Thoracic aorta (tissue), 2 donors: ENCODE measurements around the gene FRMD3. TPM values are rescaled to one million over a fixed set of nuclear protein-coding genes. Genes with fewer than 3 reads are reported as not detected.

Experiments used
- ATAC-seq: fragments of 150-250 bp; one replicate; pipeline ENCODE4 v1.8.0; 2017; ENCODE audit warnings: low read depth; ENCODE audit not compliant: insufficient number of reproducible peaks, low FRiP score
- DNase-seq: peaks from one replicate; pipeline ENCODE4 v3.0.0-alpha.2; 2020; ENCODE audit warnings: low spot score
- H3K27ac ChIP-seq, 2 donors: fragments of 200-600 bp; sonication (generic); 1 replicate in 1 of 2; 2 replicates in 1 of 2; pipeline ENCODE4 v1.5.1; 2016; ENCODE audit warnings: mild to moderate bottlenecking in 2 of 2, moderate library complexity in 2 of 2
- H3K27me3 ChIP-seq: fragments of 200-600 bp; sonication (generic); replicated peaks from 2 replicates; pipeline ENCODE4 v1.6.0; 2016; ENCODE audit warnings: mild to moderate bottlenecking; ENCODE audit not compliant: insufficient read depth
- H3K36me3 ChIP-seq: fragments of 200-600 bp; sonication (generic); one replicate; pipeline ENCODE4 v1.5.1; 2016
- H3K4me1 ChIP-seq, 2 donors: fragments of 200-600 bp; sonication (generic); 1 replicate in 1 of 2; 2 replicates in 1 of 2; pipeline versions ENCODE4 v1.5.1 to v1.6.0; 2016; ENCODE audit warnings: low read depth in 2 of 2, mild to moderate bottlenecking in 1 of 2; ENCODE audit not compliant: control insufficient read depth in 1 of 2
- H3K4me3 ChIP-seq: fragments of 200-600 bp; sonication (generic); 2 replicates; pipeline ENCODE4 v1.5.1; 2016; ENCODE audit warnings: mild to moderate bottlenecking
- H3K9me3 ChIP-seq: fragments of 200-600 bp; sonication (generic); 2 replicates; pipeline ENCODE4 v1.5.1; 2016
- total RNA-seq, 2 donors: library from RNA; depleted of rRNA; stranded (reverse); fragments of >200 nt; gene quantifications; one replicate each; pipeline versions ENCODE4 v1.1.0 to v1.2.3, GENCODE V29; 2016
- TF ChIP-seq, protein P1 (sequence below): fragments of 200-600 bp; sonication (generic); IDR thresholded peaks from one replicate; pipeline ENCODE4 v1.5.1; 2019; ENCODE audit warnings: antibody characterized with exemption

FRMD3 gene
- total RNA-seq, 2 donors from 2014 or later = 5.2 to 6.2 TPM

DNA sequence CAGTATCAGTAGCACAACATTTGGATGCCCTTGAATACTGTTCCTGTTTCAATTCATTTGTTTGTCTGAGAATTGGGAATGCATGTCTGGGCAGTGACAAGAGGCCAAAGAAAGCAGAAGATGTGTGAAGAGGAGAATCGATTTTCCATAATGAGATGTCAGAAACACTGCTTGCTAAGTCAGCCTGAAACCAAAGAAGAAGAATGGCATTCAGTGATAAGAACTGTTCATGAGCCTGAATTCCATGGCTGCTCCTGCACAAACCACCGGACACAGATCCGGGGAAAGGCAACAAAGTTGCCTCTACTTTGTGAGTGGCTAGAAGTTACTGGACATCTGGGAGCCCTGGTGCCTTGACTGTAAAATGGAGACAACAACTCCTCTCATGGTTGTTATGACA lies 268.1 kb downstream of the FRMD3 start:
- no peaks in the 10 kb centered on the region for H3K36me3 ChIP-seq
- no peak overlapping the region for H3K27ac ChIP-seq
- no peak for DNase-seq
- peaks cover 8 to 13% of the 10 kb centered on the region in 2 donors for H3K4me1 ChIP-seq
- H3K4me3 ChIP-seq = no peak overlapping the region
- no peaks in the 10 kb centered on the region for H3K27me3 ChIP-seq
- ATAC-seq = no peak
- H3K9me3 ChIP-seq = no peaks in the 10 kb centered on the region
- TF ChIP-seq, protein P1, sequence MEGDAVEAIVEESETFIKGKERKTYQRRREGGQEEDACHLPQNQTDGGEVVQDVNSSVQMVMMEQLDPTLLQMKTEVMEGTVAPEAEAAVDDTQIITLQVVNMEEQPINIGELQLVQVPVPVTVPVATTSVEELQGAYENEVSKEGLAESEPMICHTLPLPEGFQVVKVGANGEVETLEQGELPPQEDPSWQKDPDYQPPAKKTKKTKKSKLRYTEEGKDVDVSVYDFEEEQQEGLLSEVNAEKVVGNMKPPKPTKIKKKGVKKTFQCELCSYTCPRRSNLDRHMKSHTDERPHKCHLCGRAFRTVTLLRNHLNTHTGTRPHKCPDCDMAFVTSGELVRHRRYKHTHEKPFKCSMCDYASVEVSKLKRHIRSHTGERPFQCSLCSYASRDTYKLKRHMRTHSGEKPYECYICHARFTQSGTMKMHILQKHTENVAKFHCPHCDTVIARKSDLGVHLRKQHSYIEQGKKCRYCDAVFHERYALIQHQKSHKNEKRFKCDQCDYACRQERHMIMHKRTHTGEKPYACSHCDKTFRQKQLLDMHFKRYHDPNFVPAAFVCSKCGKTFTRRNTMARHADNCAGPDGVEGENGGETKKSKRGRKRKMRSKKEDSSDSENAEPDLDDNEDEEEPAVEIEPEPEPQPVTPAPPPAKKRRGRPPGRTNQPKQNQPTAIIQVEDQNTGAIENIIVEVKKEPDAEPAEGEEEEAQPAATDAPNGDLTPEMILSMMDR = no peak

DNA sequence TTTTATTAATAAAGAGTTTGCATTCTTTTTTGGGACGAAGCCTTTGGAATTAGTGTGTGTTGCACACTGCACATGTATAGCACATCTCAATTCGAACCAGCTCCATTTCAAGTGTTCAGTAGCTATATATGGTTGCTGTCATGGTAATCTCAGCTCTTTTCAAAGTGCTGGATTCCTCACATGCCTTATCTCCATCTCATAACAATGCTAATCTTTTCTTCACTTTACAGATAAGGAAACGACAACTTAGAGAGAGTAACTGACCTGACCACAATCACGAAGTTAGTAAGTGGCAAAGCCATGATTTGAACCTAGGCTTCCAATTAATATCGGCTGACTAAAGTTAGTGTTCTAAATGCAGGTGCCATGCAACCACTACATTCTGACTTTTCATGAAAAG lies 270.5 kb downstream of the FRMD3 start:
- H3K27me3 ChIP-seq = no peaks in the 10 kb centered on the region
- H3K4me3 ChIP-seq = no peak overlapping the region
- DNase-seq (no peak), ATAC-seq (no peak)
- peaks cover 8 to 13% of the 10 kb centered on the region in 2 donors for H3K4me1 ChIP-seq
- H3K27ac ChIP-seq = no peak overlapping the region
- no peaks in the 10 kb centered on the region for H3K36me3 ChIP-seq
- TF ChIP-seq, protein P1 = no peak
- H3K9me3 ChIP-seq = no peaks in the 10 kb centered on the region

GRCh38 chr9:83266666-83267496 lies 271.3 kb downstream of the FRMD3 start:
- no peaks in the 10 kb centered on the region for H3K27me3 ChIP-seq
- H3K4me1 ChIP-seq = peaks cover 8 to 13% of the 10 kb centered on the region in 2 donors
- peak overlapping the region in 1 of 2 donors; percentile 23 for H3K27ac ChIP-seq
- no peaks in the 10 kb centered on the region for H3K36me3 ChIP-seq
- no peak for DNase-seq
- no peaks in the 10 kb centered on the region for H3K9me3 ChIP-seq
- TF ChIP-seq, protein P1 = no peak
- peak overlapping the region; percentile 15 for H3K4me3 ChIP-seq
- ATAC-seq = peak; percentile 71

- no peaks in the 10 kb centered on the region for H3K9me3 ChIP-seq
- peaks cover 8 to 13% of the 10 kb centered on the region in 2 donors for H3K4me1 ChIP-seq
- H3K27ac ChIP-seq = peak overlapping the region in 1 of 2 donors; percentile 23
- H3K36me3 ChIP-seq = no peaks in the 10 kb centered on the region
- DNase-seq (no peak), ATAC-seq (no peak)
- H3K4me3 ChIP-seq = no peak overlapping the region
- TF ChIP-seq, protein P1 = no peak
- H3K27me3 ChIP-seq = no peaks in the 10 kb centered on the region
These were observed 271.9 kb downstream of the FRMD3 start for GRCh38 chr9:83266331-83266665.

- TF ChIP-seq, protein P1 = no peak
- ATAC-seq = no peak
- H3K4me3 ChIP-seq = no peak overlapping the region
- H3K27me3 ChIP-seq = no peaks in the 10 kb centered on the region
- no peaks in the 10 kb centered on the region for H3K36me3 ChIP-seq
- H3K9me3 ChIP-seq = no peaks in the 10 kb centered on the region
- no peak for DNase-seq
- no peak overlapping the region for H3K27ac ChIP-seq
- peaks cover 8 to 13% of the 10 kb centered on the region in 2 donors for H3K4me1 ChIP-seq
These were observed 273.9 kb downstream of the FRMD3 start for GRCh38 chr9:83264315-83264714.
